ENCODE measurements around the gene RNF41.
A peak's percentile ranks its signal among the peaks of the same experiment; 100 is the strongest.
"Not testable (repeated sequence)": the region's sequence is repeated elsewhere in the genome, so short reads cannot be mapped to it uniquely, and the experiment has no call there.

RNF41 gene

DNA sequence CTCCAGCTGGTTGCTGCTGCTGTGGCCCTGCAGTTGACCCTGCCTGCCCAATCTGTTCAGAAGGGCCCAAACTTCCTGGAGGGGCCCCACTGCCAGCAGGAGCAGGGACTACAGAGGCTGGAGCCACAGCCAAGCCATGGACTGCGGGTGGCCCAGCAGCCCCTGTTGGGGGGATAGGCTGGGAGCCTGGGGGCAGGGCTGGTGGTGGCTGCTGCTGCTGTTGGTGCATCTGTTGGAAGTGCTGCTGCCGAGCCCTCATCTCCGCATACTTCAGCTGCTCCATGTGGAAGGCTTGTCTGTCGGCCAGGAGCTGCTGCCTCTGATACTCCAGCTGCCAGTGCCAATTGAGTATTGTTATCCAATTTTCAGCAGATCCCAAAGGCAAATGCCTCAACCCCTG, 56.4 kb downstream of the RNF41 start:
- DNase-seq (ENCODE audit: low read depth), result no peak

DNA sequence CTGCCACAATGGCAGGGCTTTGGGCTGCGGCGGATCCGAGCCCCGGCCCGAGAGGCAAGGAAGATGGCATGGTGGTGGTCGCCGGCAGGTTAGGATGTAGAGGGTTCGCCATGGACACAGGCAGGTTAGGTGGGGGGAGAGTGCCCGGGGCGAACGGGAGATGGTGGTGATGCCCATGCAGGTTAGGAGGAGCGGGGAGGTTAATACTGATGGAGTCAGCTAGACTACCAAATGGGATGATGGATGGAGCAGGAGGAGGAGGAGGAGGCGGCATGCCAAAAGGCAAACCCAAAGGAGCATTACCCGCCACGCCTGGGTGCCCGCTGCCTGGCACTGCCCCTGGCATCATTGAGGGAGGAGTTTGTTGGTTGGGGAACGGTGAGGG, 57.4 kb downstream of the RNF41 start:
- DNase-seq (ENCODE audit: low read depth), result no peak

DNA sequence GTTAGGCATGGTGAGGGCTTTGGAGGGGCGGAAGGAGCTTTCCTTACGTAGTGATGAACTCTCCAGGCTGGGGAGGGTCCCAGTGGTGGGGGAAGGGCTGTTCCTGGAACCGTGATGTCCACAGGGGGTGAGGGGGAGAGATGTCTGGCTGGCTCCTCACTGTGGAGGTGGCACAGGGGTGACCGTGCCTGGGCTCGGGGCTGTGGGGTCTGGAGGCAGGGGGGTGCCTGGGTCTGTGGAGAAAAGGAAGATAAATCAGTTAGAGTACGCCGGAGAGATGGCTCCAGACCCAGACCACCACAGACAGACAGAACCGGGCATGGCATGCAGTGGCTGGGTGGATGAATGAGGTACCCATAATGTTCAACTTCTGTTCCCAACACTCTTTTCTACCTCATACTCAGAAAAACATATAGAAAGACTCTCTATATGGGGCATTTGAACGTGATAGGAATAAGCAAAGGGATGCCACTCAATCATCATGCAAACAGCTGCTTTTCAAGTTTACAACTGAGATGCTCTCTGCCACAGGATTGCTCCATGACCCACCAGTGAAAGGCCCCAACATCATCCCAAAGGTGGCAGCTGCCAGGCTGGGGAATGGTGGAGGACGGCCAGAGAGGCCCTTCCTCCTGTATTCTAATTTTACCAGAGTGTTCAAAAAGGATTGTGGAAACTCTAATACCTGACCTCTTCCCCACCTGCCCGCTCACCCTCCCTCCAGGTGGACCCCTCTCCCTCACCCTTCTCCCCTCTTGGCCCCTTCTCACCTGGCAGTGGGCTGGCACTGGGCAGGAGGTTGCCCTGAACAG, 58.0 kb downstream of the RNF41 start:
- no peak for DNase-seq (ENCODE audit: low read depth)

DNA sequence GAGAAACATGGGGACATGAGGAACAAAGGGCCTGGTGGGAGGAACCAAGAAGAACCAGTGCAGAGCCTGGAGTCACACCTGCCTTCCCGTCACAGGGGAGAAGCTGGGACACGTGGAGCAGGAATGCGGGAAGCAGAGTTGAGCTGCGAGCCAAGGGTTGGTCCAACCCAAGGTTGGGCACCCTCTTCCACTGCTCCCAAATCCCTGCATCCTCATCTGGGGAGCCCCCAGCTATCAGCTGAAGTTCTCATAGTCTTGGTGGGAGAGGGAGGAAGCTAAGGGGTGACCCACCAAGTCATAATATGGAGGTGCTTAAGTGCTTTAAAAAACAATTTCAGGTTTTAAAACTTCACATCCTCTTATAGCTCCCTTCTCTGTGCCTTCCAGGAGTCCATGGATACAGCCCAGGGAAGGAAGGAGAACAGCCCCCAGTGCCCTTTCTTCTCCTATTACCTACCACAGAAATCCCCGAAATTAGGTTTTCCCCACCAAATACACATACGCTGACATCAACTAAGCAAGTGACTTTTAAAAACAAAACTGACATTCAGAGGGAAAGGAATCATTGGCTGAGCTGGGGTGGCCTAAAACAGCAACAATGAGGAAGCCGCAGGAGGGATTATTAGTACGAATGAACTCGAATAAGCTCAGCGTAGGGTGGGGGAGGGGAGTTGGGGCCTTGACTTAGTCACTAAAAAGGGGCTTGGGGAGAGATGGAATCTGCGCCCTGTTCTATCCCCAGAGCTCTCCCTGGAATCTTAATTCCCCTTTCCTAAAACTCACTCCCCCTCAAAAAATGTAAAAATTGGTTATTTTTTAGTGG, 59.0 kb downstream of the RNF41 start:
- DNase-seq (ENCODE audit: low read depth), result no peak

DNA sequence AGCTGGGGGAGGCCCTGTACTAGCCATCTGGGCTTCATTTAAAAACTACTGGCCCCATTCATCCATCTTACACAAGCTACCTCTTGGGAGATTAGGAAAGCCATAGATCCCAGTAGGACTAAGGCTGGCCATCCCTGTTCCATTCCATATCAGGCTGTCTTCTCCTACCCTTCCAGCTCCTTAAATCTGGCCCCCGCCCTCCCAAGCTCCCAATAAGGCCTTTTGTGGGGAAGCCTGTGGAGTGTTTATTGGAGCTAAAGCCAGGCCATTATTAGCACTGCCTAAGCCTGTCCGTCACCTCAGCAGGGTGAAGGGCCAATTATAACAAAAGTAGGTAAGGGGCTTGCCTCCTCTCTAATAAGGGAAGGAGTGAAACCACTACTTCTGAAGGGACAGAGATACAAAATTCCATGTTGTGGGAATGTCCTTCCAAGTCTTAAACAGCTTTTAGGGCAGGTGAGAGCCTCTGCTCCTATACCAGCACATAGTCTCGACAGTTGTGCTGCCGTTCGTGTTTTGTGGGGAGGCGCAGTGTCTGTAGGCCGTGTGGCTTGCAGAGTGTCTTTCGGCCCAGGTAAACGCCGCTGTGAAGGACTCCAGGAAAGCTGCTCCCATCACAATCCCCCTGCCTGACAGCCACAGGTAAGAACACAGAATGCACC, 59.9 kb downstream of the RNF41 start:
- no peak for DNase-seq (ENCODE audit: low read depth)

DNA sequence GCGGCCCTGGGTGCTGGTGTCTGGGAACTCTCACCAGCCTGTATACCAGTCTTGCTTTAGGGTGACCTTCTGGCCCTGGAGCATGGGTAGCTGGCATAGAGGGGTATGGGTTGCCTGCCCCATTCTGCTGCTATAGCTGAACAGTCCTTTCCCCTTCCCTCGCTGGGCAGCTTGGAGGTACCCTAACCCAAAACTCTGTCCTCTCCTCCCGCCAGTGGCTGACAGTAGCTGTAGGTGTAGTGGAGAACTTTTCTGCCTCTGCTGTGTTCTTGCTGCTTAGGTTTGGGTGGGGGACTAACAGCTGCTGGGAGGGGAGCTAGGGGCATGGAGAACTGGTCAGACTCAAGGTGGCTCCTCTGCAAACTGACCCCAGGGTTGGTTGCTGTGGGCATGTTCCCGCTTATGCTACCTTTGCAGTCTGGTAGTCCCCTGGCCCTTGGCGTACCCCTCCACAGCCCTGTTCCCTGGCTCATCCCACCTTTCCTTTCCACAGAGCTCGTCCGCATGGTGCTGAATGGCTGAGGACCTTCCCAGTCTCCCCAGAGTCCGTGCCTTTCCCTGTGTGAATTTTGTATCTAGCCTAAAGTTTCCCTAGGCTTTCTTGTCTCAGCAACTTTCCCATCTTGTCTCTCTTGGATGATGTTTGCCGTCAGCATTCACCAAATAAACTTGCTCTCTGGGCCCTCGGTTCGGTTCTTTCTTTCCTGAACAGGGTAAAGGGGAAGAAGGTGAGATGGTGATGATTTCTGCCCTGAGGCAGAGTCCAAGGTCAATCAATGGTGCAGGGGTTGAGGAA, 60.6 kb downstream of the RNF41 start:
- no peak for DNase-seq (ENCODE audit: low read depth)

DNA sequence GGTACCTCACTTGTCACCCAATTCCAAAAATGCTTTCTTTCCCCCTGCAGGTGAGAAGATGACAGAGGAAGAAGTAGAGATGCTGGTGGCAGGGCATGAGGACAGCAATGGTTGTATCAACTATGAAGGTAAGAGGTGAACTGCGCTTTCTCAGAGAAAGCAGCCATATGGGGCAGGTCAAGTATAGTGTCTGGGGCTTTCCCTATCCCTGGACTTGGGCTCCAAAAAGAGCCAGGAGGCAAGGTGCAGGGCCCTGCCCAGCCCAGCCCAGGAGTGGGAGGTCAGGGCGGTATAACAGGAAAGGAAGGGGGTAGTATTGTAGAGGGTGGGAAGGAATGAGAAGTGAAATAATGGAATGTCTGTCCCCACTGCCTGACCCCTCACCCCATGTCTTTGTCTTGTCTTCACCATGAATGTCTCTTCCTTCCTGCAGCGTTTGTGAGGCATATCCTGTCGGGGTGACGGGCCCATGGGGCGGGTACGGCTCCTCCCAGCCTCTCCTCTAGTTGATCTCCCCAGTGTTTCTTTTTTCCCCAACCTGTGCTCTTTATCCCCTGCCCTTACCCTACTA, 61.4 kb downstream of the RNF41 start:
- DNase-seq (ENCODE audit: low read depth), result no peak

DNA sequence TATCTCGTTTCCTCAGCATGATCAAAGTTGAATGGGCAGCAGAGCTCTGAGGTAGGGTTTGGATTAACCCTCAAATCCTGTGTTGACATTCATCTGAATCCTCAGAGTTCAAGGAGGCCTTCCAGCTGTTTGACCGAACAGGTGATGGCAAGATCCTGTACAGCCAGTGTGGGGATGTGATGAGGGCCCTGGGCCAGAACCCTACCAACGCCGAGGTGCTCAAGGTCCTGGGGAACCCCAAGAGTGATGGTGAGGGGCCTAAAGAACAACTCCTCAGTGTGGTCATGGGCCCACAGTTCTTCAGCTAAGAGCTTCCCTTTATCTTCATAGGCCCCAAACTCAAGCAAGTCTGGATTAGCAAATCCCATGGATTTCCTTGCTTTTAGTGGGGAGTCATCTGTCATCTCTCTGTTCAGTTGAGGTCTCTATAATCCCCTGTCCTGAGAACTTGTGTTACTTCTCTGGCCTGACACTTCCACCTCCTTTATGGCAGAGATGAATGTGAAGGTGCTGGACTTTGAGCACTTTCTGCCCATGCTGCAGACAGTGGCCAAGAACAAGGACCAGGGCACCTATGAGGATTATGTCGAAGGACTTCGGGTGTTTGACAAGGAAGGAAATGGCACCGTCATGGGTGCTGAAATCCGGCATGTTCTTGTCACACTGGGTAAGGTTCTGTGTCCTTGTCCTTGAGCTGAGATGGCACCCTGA, 62.1 kb downstream of the RNF41 start:
- DNase-seq (ENCODE audit: low read depth), result no peak

DNA sequence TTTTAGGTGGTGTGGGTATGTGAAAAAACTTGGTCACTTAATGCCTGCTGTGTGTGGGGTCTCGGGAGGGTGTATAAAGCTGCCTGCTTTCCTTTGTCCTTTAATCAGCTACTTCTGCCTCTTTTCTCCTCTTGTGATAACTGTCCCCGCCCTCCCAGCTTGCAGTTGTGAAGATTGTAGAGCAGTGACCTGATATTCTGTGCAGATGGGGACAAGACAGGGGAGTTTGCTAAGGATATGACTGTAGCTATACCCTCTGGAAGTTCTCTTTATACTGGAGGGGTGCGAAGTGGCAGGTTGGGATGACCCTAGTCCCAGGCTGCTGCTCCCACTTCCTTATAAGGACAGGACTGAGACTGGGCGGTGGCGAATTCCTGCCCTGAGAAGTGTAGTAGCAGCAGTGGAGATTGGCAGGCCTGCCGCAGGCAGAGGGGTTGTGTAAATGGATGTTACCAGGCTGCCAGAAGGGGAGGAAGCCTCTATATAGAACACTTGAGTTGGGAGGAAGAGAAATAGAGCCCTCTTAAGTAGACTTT, 62.7 kb downstream of the RNF41 start:
- DNase-seq (ENCODE audit: low read depth), result peak; percentile 81

DNA sequence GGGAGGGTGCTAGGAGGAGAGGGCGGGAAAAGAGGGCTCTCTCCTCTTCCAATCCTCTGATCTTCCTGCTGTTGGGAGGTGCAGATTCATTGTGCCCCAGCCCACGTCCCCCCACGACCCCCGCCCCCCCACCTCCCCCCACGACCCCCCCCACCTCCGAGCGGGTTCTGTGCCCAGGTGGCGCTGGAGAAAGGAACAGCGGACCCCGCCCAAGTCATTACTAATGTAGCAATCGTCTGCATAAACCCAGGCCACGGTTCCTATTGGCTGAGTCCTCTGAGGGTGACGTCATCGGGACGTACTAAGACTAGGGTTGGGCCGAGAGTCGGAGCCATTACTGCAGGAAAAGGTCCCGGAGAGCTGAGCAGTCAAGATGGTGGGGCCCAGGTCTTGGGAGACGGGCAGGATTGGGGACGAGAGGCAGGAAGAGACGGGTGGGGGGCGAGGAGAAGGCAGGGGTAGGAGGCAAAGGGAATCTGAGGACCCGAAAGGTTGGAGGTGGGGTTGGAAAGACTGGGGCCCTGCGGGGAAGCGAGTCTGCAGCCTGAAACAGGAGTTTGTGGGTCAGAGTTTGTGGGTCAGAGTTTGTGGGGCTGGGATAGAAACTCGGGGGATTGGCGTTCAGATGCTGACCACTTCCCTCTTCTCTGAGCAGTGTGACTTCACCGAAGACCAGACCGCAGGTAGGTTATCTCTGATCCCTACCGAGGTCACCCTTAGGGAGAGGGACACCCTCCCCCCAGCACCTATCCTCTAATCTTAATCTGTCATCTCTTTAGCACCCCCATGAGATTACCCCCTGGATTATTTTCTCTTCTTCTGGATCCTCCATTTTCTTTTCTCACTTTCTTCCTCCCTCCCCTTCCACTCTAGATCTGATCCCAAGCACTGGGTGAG, 63.4 kb downstream of the RNF41 start, which contains the start of gene MYL6:
Gene MYL6, plus strand, starts transcription at position 331 of the 897 bp plus-strand sequence. Its CDS starts 43 bp downstream, at position 374.
- DNase-seq (ENCODE audit: low read depth), result peak; percentile 99

DNA sequence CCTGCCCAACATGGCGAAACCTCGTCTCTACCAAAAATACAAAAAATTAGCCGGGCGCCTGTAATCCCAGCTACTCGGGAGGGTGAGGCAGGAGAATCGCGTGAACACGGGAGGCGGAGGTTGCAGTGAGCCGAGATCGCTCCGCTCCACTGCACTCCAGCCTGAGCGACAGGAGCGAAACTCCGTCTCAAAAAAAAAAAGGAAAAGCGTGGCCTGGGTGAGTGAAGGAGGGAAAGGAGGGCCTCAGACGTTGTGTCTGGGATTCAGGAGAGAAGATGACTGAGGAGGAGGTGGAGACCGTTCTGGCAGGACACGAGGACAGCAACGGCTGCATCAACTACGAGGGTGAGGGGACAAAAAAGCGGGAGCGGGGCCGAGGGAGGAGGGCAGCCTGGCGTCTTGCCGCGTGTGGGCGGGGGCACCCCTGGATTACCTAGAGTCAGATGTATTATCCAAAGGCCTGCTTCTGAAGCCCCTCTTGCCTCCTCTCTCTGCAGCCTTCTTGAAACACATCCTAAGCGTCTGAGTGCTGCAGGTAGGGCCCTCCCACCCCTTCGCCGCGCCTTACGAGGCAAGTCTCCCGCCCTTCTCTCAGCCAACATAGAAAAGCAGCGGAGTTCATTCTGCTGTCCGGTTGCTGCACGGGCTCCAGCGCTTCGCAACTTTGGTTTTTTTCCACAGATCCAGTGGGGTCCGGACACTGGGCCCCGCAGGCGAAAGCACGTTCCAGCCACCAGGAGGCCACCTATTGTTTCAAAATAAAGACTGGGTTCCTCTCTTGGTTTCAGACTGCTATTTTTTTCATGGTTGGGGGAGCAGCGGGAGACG, 64.3 kb downstream of the RNF41 start:
- peak; percentile 73 for DNase-seq (ENCODE audit: low read depth)

DNA sequence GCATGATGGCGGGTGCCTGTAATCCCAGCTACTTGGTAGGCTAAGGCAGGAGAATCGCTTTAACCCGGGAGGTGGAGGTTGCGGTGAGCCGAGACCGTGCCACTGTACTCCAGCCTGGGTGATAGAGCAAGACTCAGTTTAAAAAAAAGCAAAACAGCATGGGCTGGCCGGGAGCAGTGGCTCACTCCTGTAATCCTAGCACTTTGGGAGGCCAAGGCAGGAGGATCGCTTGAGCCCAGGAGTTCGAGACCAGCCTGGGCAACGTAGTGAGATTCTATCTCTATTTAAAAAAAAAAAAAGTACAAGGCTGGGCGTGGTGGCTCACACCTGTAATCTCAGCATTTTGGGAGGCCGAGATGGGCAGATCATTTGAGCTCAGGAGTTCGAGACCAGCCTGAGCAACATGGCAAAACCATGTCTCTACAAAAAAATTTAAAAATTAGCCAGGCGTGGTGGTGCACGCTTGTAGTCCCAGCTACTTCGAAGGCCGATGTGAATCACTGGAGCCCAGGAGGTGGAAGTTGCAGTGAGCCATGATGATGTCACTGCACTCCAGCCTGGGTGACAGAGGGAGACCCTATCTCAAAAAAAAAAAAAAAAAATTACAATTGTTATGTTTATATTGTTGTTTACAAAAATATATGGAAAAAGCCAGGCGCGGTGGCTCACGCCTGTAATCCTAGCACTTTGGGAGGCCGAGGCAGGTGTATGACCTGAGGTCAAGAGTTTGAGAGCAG, 65.1 kb downstream of the RNF41 start:
- DNase-seq (ENCODE audit: low read depth), result not testable (repeated sequence)

DNA sequence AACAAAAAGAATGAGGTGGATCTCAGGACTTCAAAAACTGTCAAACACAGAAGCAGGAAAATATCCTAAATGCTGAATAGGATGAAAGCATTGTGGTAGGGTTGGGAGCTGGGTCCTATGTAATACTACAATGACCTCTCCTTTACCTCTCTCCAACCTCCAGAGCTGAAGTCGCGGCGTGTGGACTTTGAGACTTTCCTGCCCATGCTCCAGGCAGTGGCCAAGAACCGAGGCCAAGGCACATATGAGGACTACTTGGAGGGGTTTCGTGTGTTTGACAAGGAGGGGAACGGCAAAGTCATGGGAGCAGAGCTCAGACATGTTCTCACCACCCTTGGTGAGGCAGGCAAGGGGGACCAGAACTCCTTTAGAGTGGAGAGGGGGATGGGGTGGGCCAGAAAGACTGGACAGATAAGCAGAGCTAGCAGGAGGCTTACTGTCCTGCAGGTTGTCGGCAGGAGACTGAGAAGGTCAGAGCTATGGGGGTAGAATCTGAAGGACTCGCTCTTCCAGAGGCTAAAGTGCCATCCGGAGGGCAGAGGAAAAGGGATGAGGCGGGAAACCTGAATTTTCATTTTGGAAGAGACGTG, 66.4 kb downstream of the RNF41 start:
- DNase-seq (ENCODE audit: low read depth), result no peak

DNA sequence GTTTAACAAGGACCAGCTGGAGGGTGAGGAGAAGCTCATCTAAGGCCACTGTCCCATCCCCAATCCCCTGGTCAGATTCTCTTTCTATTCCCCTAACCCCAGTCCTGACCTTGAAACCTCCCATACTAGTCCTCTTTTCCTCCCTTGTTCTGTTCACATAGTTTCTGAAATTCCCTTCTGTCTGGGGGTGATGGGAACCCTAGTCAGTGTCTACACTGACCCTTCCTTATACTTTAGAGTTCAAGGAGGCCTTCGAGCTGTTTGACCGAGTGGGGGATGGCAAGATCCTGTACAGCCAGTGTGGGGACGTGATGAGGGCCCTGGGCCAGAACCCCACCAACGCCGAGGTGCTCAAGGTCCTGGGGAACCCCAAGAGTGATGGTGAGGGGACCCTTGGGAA, 66.9 kb downstream of the RNF41 start:
- DNase-seq (ENCODE audit: low read depth), result no peak

DNA sequence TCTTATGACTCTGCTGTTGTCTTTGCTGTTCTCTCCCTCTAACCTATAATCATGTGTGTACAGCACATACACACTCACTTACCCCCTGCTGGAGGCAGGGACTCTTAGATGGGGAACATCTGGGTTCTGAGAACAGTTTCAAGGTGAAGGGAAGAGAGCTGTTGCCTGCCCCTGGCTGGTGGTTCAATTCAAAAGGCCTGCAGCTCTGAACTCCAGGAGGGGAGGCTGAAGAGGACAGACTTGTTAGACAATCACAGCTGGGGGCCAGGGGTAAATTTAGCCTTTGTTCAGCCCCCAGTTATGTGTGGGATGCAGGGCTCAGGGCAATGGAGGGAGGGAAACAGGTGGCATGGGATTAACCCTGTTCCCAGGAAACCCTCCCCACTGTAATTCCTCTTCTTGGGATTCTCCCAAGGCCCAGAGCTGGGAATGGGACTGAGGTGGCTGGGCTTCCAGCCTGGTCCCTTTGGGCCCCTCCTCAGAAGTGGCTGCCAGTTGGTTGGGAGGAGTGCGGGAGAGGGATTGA, 67.4 kb downstream of the RNF41 start:
- DNase-seq (ENCODE audit: low read depth), result no peak

DNA sequence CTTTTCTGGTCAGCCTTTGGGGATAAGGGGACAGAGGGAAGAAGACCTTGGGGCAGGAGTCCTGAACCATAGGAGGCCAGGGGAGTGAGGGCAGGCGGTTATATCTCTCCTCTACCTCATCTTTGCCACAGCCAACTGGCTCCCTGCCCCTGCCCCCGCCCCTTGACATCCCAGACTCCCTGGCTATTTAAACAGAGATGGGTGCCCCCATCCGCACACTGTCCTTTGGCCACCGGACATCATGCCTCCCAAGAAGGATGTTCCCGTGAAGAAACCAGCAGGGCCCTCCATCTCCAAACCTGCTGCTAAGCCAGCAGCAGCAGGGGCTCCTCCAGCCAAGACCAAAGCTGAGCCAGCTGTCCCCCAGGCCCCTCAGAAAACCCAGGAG, 68.0 kb downstream of the RNF41 start:
- DNase-seq (ENCODE audit: low read depth), result no peak

Measured in fibroblast of the conjunctiva (primary cell).